Measurements from ENCODE around the gene SBF1. TPM values are rescaled to one million over a fixed set of nuclear protein-coding genes. Genes with fewer than 3 reads are reported as not detected.
"Not testable (repeated sequence)": the region's sequence is repeated elsewhere in the genome, so short reads cannot be mapped to it uniquely, and the experiment has no call there.

Gene SBF1
- 10 to 100 TPM; 24.7 to 28.0 (median 26.6) TPM for polyA plus RNA-seq (ENCODE audit: insufficient read length in 3 of 3)

GRCh38 chr22:50474710-50475651 lies at the start of gene SBF1:
TSS of gene SBF1 (minus strand) at chr22:50475035. CDS start at chr22:50474840, 195 bp downstream.
- DNase-seq (ENCODE audit: low read depth in 3 of 3, low spot score in 2 of 3), result peak; percentile 60 to 88 (median 84)

- no peak for DNase-seq (ENCODE audit: low read depth in 3 of 3, low spot score in 2 of 3)
Measured at GRCh38 chr22:50523806-50524675, 49.2 kb upstream of the SBF1 start.

DNA sequence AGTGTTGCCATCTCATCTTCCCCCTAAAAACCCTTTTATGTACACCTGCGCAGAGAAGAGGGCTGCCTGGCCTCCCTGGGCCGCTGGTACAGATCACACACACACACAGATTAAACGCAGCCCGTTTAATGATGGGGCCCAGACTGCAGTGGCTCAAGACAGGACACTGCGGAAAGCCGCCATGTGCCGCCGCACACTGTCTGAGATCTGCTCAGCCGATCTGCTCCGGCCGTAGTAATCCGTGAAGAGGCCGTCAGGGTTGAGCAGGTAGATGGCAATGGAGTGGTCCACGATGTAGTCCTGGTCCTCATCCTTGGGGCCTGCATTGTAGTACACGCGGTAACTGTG lies 48.6 kb upstream of the SBF1 start:
- no peak for DNase-seq (ENCODE audit: low read depth in 3 of 3, low spot score in 2 of 3)

DNA sequence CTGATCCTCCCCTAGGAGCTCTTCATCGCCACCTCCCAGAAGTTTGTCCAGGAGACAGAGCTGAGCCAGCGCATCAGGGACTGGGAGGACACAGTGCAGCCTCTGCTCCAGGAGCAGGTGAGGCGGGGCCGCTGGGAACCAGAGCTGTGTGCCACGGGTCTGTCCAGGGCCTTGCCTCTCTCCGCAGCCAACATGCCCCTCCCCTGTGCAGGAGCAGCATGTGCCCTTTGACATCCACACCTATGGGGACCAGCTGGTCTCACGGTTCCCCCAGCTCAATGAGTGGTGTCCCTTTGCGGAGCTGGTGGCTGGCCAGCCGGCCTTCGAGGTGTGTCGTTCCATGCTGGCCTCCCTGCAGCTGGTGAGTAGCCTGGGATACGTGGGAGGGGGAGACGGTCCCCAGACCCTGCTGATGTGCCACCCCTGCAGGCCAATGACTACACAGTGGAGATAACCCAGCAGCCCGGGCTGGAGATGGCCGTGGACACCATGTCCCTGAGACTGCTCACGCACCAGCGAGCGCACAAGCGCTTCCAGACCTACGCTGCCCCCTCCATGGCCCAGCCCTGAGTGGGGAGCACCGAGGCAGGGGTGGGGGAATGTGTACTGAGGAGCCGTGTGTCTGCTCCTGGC lies 48.1 kb upstream of the SBF1 start:
- DNase-seq (ENCODE audit: low read depth in 3 of 3, low spot score in 2 of 3), result no peak

GRCh38 chr22:50522208-50522805 lies 47.5 kb upstream of the SBF1 start:
- no peak for DNase-seq (ENCODE audit: low read depth in 3 of 3, low spot score in 2 of 3)

GRCh38 chr22:50521710-50522109 lies 46.9 kb upstream of the SBF1 start:
- no peak for DNase-seq (ENCODE audit: low read depth in 3 of 3, low spot score in 2 of 3)

GRCh38 chr22:50520826-50521453 lies 46.1 kb upstream of the SBF1 start:
- DNase-seq (ENCODE audit: low read depth in 3 of 3, low spot score in 2 of 3), result no peak

- DNase-seq (ENCODE audit: low read depth in 3 of 3, low spot score in 2 of 3), result not testable (repeated sequence)
Measured at GRCh38 chr22:50520184-50520583, 45.3 kb upstream of the SBF1 start.

DNA sequence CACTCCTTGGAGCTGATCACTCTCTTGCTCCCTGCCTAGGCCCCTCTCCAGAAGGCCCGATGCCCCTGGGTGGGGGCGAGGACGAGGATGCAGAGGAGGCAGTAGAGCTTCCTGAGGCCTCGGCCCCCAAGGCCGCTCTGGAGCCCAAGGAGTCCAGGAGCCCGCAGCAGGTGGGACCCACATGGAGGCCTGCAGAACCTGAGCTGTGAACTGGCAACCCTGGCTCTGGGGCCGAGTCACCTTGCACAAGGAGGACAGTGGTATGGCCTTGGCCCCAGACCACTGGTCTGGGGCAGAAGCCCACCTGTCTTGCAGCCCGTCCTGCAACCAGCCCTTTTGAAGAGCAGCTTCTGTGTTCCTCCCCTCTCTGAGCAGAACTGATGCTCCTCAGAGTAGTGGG lies 44.3 kb upstream of the SBF1 start:
- DNase-seq (ENCODE audit: low read depth in 3 of 3, low spot score in 2 of 3), result no peak

- no peak for DNase-seq (ENCODE audit: low read depth in 3 of 3, low spot score in 2 of 3)
Measured at GRCh38 chr22:50518606-50519005, 43.8 kb upstream of the SBF1 start.

DNA sequence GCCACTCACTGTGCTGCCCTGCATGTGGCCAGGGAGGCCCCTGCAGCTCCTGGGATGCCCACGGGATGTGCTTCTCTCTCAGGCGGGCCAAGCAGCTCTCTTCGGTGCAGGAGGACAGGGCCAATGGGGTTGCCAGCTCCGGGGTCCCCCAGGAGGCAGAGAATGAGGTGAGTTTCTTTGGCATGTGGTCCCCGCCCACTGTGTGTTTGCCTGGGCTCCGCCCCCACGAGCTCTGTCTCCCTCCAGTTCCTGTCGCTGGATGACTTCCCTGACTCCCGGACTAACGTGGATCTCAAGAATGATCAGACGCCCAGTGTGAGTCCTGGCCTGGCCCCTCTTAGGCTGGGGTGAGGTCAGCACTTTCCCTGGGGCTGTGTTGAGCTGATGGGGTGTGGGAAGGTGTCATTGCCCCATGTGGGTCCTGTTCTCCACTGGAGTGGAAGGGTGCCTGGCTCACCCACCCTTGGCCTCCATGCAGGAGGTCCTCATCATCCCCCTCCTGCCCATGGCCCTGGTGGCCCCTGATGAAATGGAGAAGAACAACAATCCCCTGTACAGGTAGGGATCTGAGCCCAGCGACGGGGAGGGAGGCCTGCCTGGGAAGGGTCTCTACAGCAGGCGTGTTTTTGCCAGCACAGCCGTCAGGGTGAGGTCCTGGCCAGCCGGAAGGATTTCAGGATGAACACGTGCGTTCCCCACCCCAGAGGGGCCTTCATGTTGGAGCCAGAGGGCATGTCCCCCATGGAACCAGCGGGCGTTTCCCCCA lies 42.8 kb upstream of the SBF1 start:
- DNase-seq (ENCODE audit: low read depth in 3 of 3, low spot score in 2 of 3), result no peak

GRCh38 chr22:50516891-50517290 lies 42.1 kb upstream of the SBF1 start:
- DNase-seq (ENCODE audit: low read depth in 3 of 3, low spot score in 2 of 3), result no peak

DNA sequence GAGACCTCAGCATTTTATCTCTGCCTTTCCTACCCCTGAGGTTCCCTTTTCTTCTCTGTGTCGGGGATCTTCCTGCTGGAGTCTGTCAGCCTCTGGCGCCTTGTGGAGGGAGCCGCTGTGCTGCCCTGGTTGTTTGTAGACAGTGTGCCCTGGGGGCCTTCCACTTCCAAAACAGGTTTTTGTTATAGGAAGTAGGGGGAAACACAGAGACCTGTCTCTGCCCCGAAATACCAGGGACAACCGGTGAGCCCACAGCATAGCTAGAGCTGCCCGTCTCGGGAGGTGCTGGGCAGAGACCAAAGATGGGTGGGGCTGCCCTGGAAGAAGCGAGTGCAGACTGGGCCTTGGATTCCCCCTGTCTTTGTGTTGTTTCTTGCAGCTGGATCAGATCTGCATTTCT lies 41.2 kb upstream of the SBF1 start:
- no peak for DNase-seq (ENCODE audit: low read depth in 3 of 3, low spot score in 2 of 3)

GRCh38 chr22:50513175-50513574 lies 38.3 kb upstream of the SBF1 start:
- no peak for DNase-seq (ENCODE audit: low read depth in 3 of 3, low spot score in 2 of 3)

DNA sequence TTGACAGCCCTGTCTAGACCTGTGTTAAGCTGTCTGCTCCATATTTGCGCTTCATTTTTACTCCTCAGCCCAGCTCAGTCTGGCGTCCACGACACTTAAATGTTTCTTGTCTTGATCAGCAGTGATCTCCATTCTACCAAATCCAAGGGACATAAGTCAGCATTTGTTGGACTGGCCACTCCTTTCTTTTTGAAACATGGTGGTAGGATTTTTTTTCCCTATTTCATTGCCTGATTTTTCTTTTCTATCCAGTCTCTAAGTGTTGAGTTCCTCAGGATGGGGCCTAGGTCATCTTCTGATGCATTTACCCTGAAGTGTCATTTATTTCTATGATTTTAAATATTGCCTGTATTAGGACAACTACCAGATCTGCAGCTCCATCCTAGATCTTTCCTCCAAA lies 34.1 kb upstream of the SBF1 start:
- no peak for DNase-seq (ENCODE audit: low read depth in 3 of 3, low spot score in 2 of 3)

DNA sequence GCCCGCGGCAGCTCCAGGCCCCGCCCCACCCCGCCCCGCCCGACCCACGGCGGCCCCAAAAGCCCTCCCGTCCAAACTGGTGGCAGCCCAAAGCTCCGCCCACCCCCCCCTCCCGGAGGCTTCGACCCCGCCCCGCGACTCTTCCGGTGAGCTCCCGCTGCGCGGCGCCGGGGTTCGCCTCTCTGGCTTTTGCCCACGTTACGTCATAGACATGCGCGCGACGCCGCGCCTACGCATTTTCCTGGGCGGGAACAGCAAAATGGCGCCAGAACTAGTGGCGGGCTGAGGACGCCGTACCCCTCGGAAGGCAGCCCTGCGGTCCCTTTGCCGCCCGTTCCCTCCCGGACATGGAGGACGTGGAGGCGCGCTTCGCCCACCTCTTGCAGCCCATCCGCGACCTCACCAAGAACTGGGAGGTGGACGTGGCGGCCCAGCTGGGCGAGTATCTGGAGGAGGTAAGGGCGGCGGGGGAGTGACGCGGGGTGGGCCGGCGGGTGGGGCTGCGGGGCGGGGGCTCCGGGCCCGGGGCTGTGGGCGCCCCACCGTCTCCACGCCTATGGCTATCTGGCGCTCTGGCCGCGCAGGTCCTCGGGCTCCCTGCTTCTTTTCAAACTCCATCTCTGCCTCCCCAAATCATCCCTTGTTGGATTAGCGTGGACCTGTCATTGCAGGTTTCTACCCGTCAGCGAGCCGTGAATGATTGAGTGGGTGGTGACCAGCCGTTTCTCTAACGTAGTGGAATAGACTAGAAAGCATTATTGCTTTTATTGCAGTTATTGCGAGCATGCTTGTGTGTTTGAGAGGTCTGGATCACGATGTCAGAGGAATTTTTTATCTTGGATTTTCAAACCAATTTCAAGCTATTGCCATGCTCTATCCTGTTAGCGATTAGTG lies 33.4 kb upstream of the SBF1 start, which contains the start of gene NCAPH2:
Gene NCAPH2 (plus strand): TSS at position 234 of the 894 bp plus-strand sequence. CDS start 114 bp downstream, at position 348.
- peak; percentile 95 to 97 (median 96) for DNase-seq (ENCODE audit: low read depth in 3 of 3, low spot score in 2 of 3)

DNA sequence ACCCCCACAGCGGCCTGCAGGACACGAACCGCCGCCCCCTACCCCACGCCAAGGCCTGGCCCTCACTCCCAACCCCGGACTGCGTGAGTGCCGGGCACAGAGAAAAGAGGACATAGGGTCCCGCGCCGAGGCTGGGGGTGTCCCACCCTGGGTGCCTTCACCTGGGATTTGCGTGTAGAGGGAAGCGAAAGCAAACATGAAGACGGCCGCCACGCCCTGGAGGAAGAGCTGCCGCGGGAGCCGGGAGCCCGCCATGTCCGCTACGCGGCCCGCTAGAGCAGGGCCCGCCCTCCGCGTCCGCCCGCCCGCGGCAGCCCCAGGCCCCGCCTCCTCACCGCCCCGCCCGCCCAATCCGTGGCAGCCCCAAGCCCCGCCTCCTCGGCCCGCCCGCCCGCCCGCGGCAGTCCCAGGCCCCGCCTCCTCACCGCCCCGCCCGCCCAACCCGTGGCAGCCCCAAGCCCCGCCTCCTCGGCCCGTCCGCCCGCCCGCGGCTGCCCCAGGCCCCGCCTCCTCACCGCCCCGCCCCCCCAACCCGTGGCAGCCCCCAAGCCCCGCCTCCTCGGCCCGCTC lies 32.7 kb upstream of the SBF1 start, which contains the start of gene LMF2:
Gene LMF2 (minus strand): TSS at position 282 of the 570 bp plus-strand sequence. CDS start 27 bp downstream, at position 255.
- DNase-seq (ENCODE audit: low read depth in 3 of 3, low spot score in 2 of 3), result no peak

Data from right renal cortex interstitium (tissue), 3 donors.